OCI-LY7 (cell line): ENCODE results near the gene TMEM184A. TPM values are rescaled to one million over a fixed set of nuclear protein-coding genes. Genes with fewer than 3 reads are reported as not detected.

Experiments used
- BruUV-seq: library from RNA; stranded (reverse); fragments of 400-500 nt; replicated peaks from 2 replicates; lab custom pipeline; 2021; lab: Mats Ljungman, UMichigan
- CTCF ChIA-PET: fragments of 300-600 bp; sonication (Branson Sonifier 250); formaldehyde crosslinking; loops from one replicate; lab custom pipeline; 2022; ENCODE audit warnings: antibody characterized with exemption; ENCODE audit not compliant: unreplicated experiment; lab: Charles Lee
- POLR2A ChIA-PET: fragments of 300-600 bp; sonication (Branson Sonifier 250); formaldehyde crosslinking; loops from one replicate; lab custom pipeline; 2022; ENCODE audit warnings: antibody characterized with exemption; lab: Charles Lee
- DNase-seq: peaks from one replicate; pipeline ENCODE4 v3.0.0-alpha.2; 2015; ENCODE audit warnings: low spot score
- H2AFZ ChIP-seq: fragments of 200-600 bp; sonication (generic), shearing (Covaris generic); 2 replicates; pipeline ENCODE4 v1.6.1; 2014; ENCODE audit warnings: mild to moderate bottlenecking, antibody characterized with exemption, low read length, moderate library complexity
- H3K27ac ChIP-seq: fragments of 200-600 bp; sonication (generic); 2 replicates; pipeline ENCODE4 v1.5.1; 2014; ENCODE audit warnings: mixed run types, low read depth, mild to moderate bottlenecking, moderate library complexity, low read length, inconsistent platforms; ENCODE audit not compliant: poor library complexity, severe bottlenecking
- H3K36me3 ChIP-seq: fragments of 200-600 bp; sonication (generic); 2 replicates; pipeline ENCODE4 v1.6.1; 2014; ENCODE audit warnings: mild to moderate bottlenecking, antibody characterized with exemption, low read length, moderate library complexity, mixed read lengths; ENCODE audit not compliant: insufficient read depth
- H3K4me1 ChIP-seq: fragments of 200-600 bp; sonication (generic); 2 replicates; pipeline ENCODE4 v1.5.1; 2014; ENCODE audit warnings: mild to moderate bottlenecking, low read length; ENCODE audit not compliant: insufficient read depth, poor library complexity, severe bottlenecking
- H3K4me2 ChIP-seq: fragments of 200-600 bp; sonication (generic); 2 replicates; pipeline ENCODE4 v1.6.1; 2014; ENCODE audit warnings: mild to moderate bottlenecking, low read length
- H3K4me3 ChIP-seq: fragments of 200-600 bp; sonication (generic); 2 replicates; pipeline ENCODE4 v1.5.1; 2014; ENCODE audit warnings: mild to moderate bottlenecking, low read depth, low read length; ENCODE audit not compliant: poor library complexity, severe bottlenecking
- H3K79me2 ChIP-seq: fragments of 200-600 bp; sonication (generic); 2 replicates; pipeline ENCODE4 v1.6.1; 2016; ENCODE audit warnings: low read depth, mild to moderate bottlenecking, low read length, moderate library complexity, mixed read lengths; ENCODE audit not compliant: insufficient read depth
- H3K9me2 ChIP-seq: fragments of 200-600 bp; sonication (generic); 2 replicates; pipeline ENCODE4 v1.6.1; 2016; ENCODE audit warnings: mild to moderate bottlenecking, low read length, mixed read lengths; ENCODE audit not compliant: insufficient read depth
- H3K9me3 ChIP-seq: fragments of 200-600 bp; sonication (generic); 2 replicates; pipeline ENCODE4 v1.6.1; 2014; ENCODE audit warnings: mild to moderate bottlenecking, mixed run types, low read length, mixed read lengths
- H4K20me1 ChIP-seq: fragments of 200-600 bp; sonication (generic); 2 replicates; pipeline ENCODE4 v1.6.1; 2014; ENCODE audit warnings: mild to moderate bottlenecking, antibody characterized with exemption, low read length, moderate library complexity, mixed read lengths; ENCODE audit not compliant: insufficient read depth
- EZH2phosphoT487 ChIP-seq: fragments of 200-600 bp; sonication (generic); IDR thresholded peaks from 2 replicates; pipeline ENCODE4 v1.6.1; 2018; ENCODE audit warnings: low read depth, borderline replicate concordance, mild to moderate bottlenecking, mixed run types, antibody characterized with exemption, low read length, moderate library complexity, mixed read lengths
- intact Hi-C: fragments of 100-400 bp; cut with micrococcal nuclease; formaldehyde crosslinking; loops from one replicate; pipeline ENCODE4 v1.10.0; 2022; ENCODE audit not compliant: unreplicated experiment
- total RNA-seq, 2 experiments: library from RNA; depleted of rRNA in 1 of 2; stranded (reverse); fragments of >200 nt in 1 of 2; shearing (Covaris generic) in 1 of 2; gene quantifications; 2 replicates each; pipeline ENCODE4 v1.2.3, GENCODE V29; 2014 to 2022
- TF ChIP-seq, protein P1 (sequence below): fragments of 200-600 bp; sonication (generic); conservative IDR thresholded peaks from 2 replicates; pipeline ENCODE4 v1.5.1; 2014; ENCODE audit warnings: mild to moderate bottlenecking, antibody characterized with exemption, low read length, moderate library complexity, mixed read lengths

TMEM184A gene
- total RNA-seq, 2 experiments from 2014 or later = 0.19 TPM; not detected in 1

DNA sequence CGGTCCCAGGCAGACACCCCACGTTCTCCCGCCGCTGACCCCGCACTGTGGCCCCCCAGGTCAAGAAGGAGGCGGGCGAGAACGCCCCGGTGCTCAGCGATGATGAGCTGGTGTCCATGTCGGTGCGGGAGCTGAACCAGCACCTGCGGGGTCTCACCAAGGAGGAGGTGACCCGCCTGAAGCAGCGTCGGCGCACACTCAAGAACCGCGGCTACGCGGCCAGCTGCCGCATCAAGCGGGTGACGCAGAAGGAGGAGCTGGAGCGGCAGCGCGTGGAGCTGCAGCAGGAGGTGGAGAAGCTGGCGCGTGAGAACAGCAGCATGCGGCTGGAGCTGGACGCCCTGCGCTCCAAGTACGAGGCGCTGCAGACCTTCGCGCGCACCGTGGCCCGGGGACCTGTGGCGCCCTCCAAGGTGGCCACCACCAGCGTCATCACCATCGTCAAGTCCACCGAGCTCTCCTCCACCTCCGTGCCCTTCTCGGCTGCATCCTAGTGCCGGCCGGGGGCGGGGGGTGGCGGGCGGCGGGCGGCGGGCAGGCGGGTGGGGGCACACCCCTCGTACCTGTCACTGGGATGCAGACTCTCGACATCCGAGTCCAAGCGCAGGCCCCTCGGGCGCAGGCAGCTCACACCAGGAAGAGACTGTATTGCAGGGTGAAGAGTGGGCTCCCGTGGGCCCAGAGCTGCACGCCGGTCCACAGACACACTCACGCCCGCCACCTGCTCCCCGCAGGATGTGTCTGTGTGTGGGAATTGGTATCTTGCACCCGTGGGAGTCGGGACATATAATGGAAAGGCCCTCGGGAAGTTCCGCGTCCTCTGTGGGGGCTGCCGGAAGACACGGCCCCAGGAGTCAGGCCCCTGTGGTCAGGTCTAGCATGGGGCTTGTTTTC is 15.9 kb downstream of the TMEM184A start:
- POLR2A ChIA-PET = no interaction called here

GRCh38 chr7:1539181-1539881 is 16.7 kb downstream of the TMEM184A start:
- CTCF ChIA-PET = interaction anchor here (0.5 kb wide), 1 partner anchor 22 kb away, joined by 6 read pairs; no protein-coding TSS in a partner anchor
- Histone ChIP-seq H3K36me3 (peaks cover 78% of the 10 kb centered on the region), H3K9me3 (no peaks in the 10 kb centered on the region), H2AFZ (no peak overlapping the region), H3K27ac (no peak overlapping the region), H3K4me2 (no peak overlapping the region), H3K79me2 (peaks cover 13% of the 10 kb centered on the region), H3K4me3 (no peak overlapping the region), H4K20me1 (no peaks in the 10 kb centered on the region; the same call in 1 of the 2 replicates), H3K9me2 (no peaks in the 10 kb centered on the region), H3K4me1 (no peaks in the 10 kb centered on the region)
- intact Hi-C loops = no loop called here
- BruUV-seq = no TSS peak
- POLR2A ChIA-PET = no interaction called here
- no peak for DNase-seq
- TF ChIP-seq, protein P1, sequence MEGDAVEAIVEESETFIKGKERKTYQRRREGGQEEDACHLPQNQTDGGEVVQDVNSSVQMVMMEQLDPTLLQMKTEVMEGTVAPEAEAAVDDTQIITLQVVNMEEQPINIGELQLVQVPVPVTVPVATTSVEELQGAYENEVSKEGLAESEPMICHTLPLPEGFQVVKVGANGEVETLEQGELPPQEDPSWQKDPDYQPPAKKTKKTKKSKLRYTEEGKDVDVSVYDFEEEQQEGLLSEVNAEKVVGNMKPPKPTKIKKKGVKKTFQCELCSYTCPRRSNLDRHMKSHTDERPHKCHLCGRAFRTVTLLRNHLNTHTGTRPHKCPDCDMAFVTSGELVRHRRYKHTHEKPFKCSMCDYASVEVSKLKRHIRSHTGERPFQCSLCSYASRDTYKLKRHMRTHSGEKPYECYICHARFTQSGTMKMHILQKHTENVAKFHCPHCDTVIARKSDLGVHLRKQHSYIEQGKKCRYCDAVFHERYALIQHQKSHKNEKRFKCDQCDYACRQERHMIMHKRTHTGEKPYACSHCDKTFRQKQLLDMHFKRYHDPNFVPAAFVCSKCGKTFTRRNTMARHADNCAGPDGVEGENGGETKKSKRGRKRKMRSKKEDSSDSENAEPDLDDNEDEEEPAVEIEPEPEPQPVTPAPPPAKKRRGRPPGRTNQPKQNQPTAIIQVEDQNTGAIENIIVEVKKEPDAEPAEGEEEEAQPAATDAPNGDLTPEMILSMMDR = no peak
- TF ChIP-seq EZH2phosphoT487 = no peak

More for the DNA sequence above, 15.9 kb downstream of the TMEM184A start:
- H3K9me2 ChIP-seq = no peaks in the 10 kb centered on the region
- H3K4me1 ChIP-seq = no peaks in the 10 kb centered on the region
- DNase-seq = no peak
- H3K36me3 ChIP-seq = peaks cover 77% of the 10 kb centered on the region
- no peak overlapping the region for H3K4me2 ChIP-seq
- intact Hi-C loops = no loop called here
- H2AFZ ChIP-seq = no peak overlapping the region
- CTCF ChIA-PET = no interaction called here
- TF ChIP-seq, protein P1 = no peak
- no peak for TF ChIP-seq EZH2phosphoT487
- BruUV-seq = no TSS peak
- H4K20me1 ChIP-seq = no peaks in the 10 kb centered on the region; the same call in 1 of the 2 replicates
- H3K4me3 ChIP-seq = no peak overlapping the region
- no peaks in the 10 kb centered on the region for H3K9me3 ChIP-seq
- H3K79me2 ChIP-seq = peaks cover 8% of the 10 kb centered on the region; the same call in 1 of the 2 replicates
- H3K27ac ChIP-seq = no peak overlapping the region
